Gastroesophageal sphincter (tissue), 3 donors: ENCODE data around the gene KIAA1958.
"Not testable (repeated sequence)": the region's sequence is repeated elsewhere in the genome, so short reads cannot be mapped to it uniquely, and the experiment has no call there.

Source experiments
- CTCF ChIP-seq, 4 experiments: fragments of 200-600 bp in 2 of 4; fragments of 450-650 bp in 2 of 4; sonication (generic) in 1 of 4; IDR thresholded peaks; one replicate each; pipeline ENCODE4 v1.5.1; 2017 to 2019; ENCODE audit warnings: antibody characterized with exemption in 4 of 4, mild to moderate bottlenecking in 2 of 4, moderate library complexity in 2 of 4
- EP300 ChIP-seq: sonication (generic); formaldehyde crosslinking; IDR thresholded peaks from one replicate; pipeline ENCODE4 v1.6.1; 2017; ENCODE audit warnings: antibody characterized with exemption, mild to moderate bottlenecking
- POLR2A ChIP-seq, 2 donors: fragments of 450-650 bp; IDR thresholded peaks; one replicate each; pipeline ENCODE4 v1.6.1; 2017; ENCODE audit warnings: antibody characterized with exemption in 2 of 2, mild to moderate bottlenecking in 2 of 2, moderate library complexity in 1 of 2

GRCh38 chr9:112591875-112592274 lies 105.2 kb downstream of the KIAA1958 start:
- TF ChIP-seq CTCF (IDR thresholded peaks at IDR 0.05); POLR2A (IDR thresholded peaks at IDR 0.05); EP300: not testable (repeated sequence)
